ENCODE data around the gene HRAS. TPM values are rescaled to one million over a fixed set of nuclear protein-coding genes. Genes with fewer than 3 reads are reported as not detected.

The HRAS gene
- total RNA-seq, 4 donors from 2014 or later, result 17.1 to 50.0 (median 37.6) TPM

GRCh38 chr11:579830-580601, 44.6 kb upstream of the HRAS start:
- peaks cover 0 to 17% of the 10 kb centered on the region in 2 donors for H3K36me3 ChIP-seq
- no peak overlapping the region for H3K4me3 ChIP-seq
- ATAC-seq, result no peak
- in situ Hi-C loops (cut with MboI; ENCODE audit: low sequenced_read_pairs in 4 of 4), result no loop called here
- intact Hi-C loops (cut with DNase I; ENCODE audit: low total_unique reads), result no loop called here
- DNase-seq, result no peak
- H3K9me3 ChIP-seq, result no peaks in the 10 kb centered on the region
- no peak overlapping the region for H3K27ac ChIP-seq
- TF ChIP-seq CTCF (IDR thresholded peaks at IDR 0.05 in 4 of 5, conservative IDR thresholded peaks at IDR 0.05 in 1 of 5), result no peak
- peaks cover 39 to 55% of the 10 kb centered on the region in 2 donors for H3K4me1 ChIP-seq
- H3K27me3 ChIP-seq, result no peaks in the 10 kb centered on the region

GRCh38 chr11:578276-579035, 43.1 kb upstream of the HRAS start:
- Histone ChIP-seq H3K27me3 (no peaks in the 10 kb centered on the region), H3K4me1 (peaks cover 42 to 64% of the 10 kb centered on the region in 2 donors), H3K36me3 (peaks cover 0 to 7% of the 10 kb centered on the region in 2 donors), H3K27ac (peak overlapping the region in 3 of 4 donors; percentile 94 to 99 (median 97)), H3K4me3 (peak overlapping the region; percentile 73 to 84 (median 76)), H3K9me3 (no peaks in the 10 kb centered on the region)
- TF ChIP-seq CTCF (IDR thresholded peaks at IDR 0.05 in 4 of 5, conservative IDR thresholded peaks at IDR 0.05 in 1 of 5) (no peak), POLR2A (IDR thresholded peaks at IDR 0.05) (no peak)
- DNase-seq, result no peak
- in situ Hi-C loops (cut with MboI; ENCODE audit: low sequenced_read_pairs in 4 of 4), result no loop called here
- intact Hi-C loops (cut with DNase I; ENCODE audit: low total_unique reads), result no loop called here
- no peak for ATAC-seq

GRCh38 chr11:577611-577894, 42.2 kb upstream of the HRAS start:
- peak overlapping the region; percentile 73 to 84 (median 76) for H3K4me3 ChIP-seq
- no peaks in the 10 kb centered on the region for H3K9me3 ChIP-seq
- no peak for ATAC-seq
- no peak for DNase-seq
- in situ Hi-C loops (cut with MboI; ENCODE audit: low sequenced_read_pairs in 4 of 4) (no loop called here), intact Hi-C loops (cut with DNase I; ENCODE audit: low total_unique reads) (loop anchor here (1.0 to 2.0 kb wide), 3 partner anchors 35 to 51 kb away; partner anchors contain the start of gene HRAS)
- no peaks in the 10 kb centered on the region for H3K36me3 ChIP-seq
- no peak for TF ChIP-seq CTCF (IDR thresholded peaks at IDR 0.05 in 4 of 5, conservative IDR thresholded peaks at IDR 0.05 in 1 of 5)
- no peak for TF ChIP-seq POLR2A (IDR thresholded peaks at IDR 0.05)
- H3K27ac ChIP-seq, result peak overlapping the region; percentile 94 to 99 (median 96)
- peaks cover 42 to 72% of the 10 kb centered on the region in 2 donors for H3K4me1 ChIP-seq
- no peaks in the 10 kb centered on the region for H3K27me3 ChIP-seq

- TF ChIP-seq CTCF (IDR thresholded peaks at IDR 0.05 in 4 of 5, conservative IDR thresholded peaks at IDR 0.05 in 1 of 5), result no peak
- TF ChIP-seq POLR2A (IDR thresholded peaks at IDR 0.05), result no peak
- no peaks in the 10 kb centered on the region for H3K27me3 ChIP-seq
- no peak for DNase-seq
- peaks cover 42 to 69% of the 10 kb centered on the region in 2 donors for H3K4me1 ChIP-seq
- intact Hi-C loops (cut with DNase I; ENCODE audit: low total_unique reads), result loop anchor here (1.0 to 2.0 kb wide), 5 partner anchors 35 to 118 kb away; partner anchors contain the start of genes DEAF1, HRAS and TMEM80
- H3K4me3 ChIP-seq, result peak overlapping the region; percentile 73 to 84 (median 76)
- H3K36me3 ChIP-seq, result no peaks in the 10 kb centered on the region
- H3K27ac ChIP-seq, result peak overlapping the region; percentile 94 to 99 (median 96)
- ATAC-seq, result no peak
- in situ Hi-C loops (cut with MboI; ENCODE audit: low sequenced_read_pairs in 4 of 4), result no loop called here
- no peaks in the 10 kb centered on the region for H3K9me3 ChIP-seq
These were observed 41.6 kb upstream of the HRAS start for GRCh38 chr11:576811-577610.
